Measurements from ENCODE around the gene AQP12B. TPM values are rescaled to one million over a fixed set of nuclear protein-coding genes. Genes with fewer than 3 reads are reported as not detected.
A peak's percentile ranks its signal among the peaks of the same experiment; 100 is the strongest.

AQP12B gene
- total and polyA plus RNA-seq, 5 donors = not detected

DNA sequence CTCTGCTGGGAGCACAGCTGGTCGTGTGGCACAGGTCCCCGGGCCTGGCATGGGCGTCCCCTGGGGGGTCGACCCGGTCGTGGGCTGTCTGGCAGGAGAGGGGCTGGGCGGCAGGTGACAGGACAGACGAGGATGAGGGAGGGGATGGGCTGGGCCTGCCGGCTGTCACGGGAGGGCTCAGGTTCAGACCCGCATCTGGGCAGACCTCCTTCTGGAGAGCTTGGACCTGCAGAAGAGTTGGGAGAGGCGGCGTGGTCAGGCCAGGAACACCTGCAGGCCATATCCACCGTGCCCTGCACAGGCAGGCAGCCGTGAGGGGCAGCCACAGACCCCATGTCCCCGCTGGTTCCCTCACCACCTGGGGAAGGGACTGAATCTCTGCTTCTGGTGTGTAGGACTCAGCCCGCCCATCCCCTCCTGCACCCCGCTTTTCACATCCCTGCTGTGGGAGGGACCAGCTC is 34.5 kb upstream of the AQP12B start:
- Histone ChIP-seq H3K4me1 (ENCODE audit: control insufficient read depth, insufficient read depth, low read length) (no peaks in the 10 kb centered on the region), H3K4me3 (ENCODE audit: low read length) (no peak overlapping the region), H3K9me3 (ENCODE audit: control insufficient read depth, low read length) (no peaks in the 10 kb centered on the region), H3K27me3 (ENCODE audit: control insufficient read depth, insufficient read depth) (no peaks in the 10 kb centered on the region), H3K27ac (ENCODE audit: low read length) (no peak overlapping the region)
- ATAC-seq (no peak), DNase-seq (peak in 2 of 3 donors; percentile 25 to 47)
- intact Hi-C loops (cut with DNase I) = no loop called here
- WGBS = 80% methylated on average over 18 of the region's 18 CpGs

DNA sequence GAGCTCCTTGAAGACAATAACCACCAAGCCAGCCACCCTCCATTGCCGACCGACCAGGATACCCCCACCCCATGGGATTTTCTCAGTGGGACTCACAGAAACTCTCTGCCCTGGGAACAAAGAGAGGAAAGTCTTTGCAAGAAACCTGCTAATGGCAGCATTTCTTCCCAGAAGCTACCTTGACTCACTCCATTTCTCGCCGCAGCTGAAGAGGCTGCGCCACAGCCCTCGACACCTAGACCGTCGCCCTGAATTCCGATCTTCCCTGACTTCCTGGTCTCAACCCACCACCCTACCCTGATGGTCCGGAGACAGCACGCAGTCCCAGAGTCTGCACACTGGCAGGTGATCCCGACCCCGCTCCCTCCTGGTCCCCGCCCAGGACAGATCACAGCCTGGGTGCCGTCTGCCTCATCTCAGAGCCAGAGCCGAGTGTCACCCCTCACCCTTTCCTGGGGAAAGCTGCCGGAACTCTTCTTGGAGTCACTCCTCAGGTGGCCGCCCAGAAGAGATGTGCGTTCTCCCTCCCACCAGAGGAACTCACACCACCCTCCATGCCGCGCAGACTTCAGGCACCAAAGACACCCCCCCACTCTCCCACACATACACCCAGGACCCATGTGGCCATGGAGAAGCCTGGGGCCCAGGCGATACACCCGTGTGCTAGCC is 33.6 kb upstream of the AQP12B start:
- H3K9me3 ChIP-seq (ENCODE audit: control insufficient read depth, low read length) = no peaks in the 10 kb centered on the region
- DNase-seq (peak in 1 of 3 donors; percentile 27), ATAC-seq (no peak)
- intact Hi-C loops (cut with DNase I) = no loop called here
- H3K4me1 ChIP-seq (ENCODE audit: control insufficient read depth, insufficient read depth, low read length) = no peaks in the 10 kb centered on the region
- H3K27me3 ChIP-seq (ENCODE audit: control insufficient read depth, insufficient read depth) = no peaks in the 10 kb centered on the region
- WGBS = 89% methylated on average over 23 of the region's 23 CpGs
- H3K4me3 ChIP-seq (ENCODE audit: low read length) = no peak overlapping the region
- no peak overlapping the region for H3K27ac ChIP-seq (ENCODE audit: low read length)

DNA sequence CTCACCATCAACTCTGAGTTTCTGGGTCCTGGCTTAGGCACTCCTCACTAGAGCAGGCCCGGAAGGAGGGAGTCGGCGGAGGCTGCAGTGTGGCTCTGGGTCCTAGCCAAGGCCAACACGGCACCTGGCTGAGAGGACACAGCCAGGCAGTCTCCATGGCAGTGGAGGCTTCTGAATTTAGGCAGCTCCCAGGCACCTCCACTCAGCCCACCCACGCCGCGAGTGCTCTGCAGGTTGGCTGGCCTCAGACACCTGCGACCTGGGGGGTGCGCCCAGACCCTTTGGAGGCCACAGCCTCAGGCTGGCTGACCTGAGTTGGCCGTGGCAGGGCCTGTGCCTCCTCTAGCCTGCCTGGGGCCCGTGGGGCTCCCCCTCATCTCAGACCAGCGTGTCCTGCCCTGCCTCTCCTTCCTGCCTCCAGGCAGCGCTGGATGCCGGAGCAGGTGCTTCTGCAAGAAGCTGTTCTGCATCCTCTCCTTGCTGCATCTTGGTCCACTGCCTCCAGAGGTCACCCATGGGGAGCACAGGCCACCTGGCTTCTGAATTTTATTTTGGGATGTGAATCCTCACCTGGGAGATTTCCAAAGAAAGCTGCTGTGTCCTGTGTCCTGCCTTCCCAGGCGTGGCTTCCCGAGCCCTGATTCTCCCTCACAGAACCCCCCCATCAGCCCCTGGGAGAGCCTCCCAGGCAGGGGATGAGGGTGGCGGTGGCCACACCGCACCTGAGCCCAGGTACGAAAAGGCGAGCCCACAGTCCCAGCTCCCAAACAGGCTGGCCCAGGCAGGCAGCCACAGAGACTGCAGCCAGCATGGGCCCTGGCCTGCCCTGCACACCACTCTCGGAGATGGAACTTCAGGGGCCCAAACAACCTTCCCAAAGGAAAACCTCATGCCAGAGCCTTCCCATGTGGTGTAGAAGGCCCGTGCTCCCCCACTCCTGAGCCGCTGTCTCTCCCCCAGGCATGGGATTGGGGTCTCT is 32.4 kb upstream of the AQP12B start:
- Histone ChIP-seq H3K4me3 (ENCODE audit: low read length) (no peak overlapping the region), H3K4me1 (ENCODE audit: control insufficient read depth, insufficient read depth, low read length) (no peaks in the 10 kb centered on the region), H3K27ac (ENCODE audit: low read length) (no peak overlapping the region), H3K27me3 (ENCODE audit: control insufficient read depth, insufficient read depth) (no peaks in the 10 kb centered on the region), H3K9me3 (ENCODE audit: control insufficient read depth, low read length) (no peaks in the 10 kb centered on the region)
- intact Hi-C loops (cut with DNase I) = no loop called here
- ATAC-seq = no peak
- WGBS = 67% methylated on average over 23 of the region's 23 CpGs
- peak in 2 of 3 donors; percentile 46 to 49 for DNase-seq

DNA sequence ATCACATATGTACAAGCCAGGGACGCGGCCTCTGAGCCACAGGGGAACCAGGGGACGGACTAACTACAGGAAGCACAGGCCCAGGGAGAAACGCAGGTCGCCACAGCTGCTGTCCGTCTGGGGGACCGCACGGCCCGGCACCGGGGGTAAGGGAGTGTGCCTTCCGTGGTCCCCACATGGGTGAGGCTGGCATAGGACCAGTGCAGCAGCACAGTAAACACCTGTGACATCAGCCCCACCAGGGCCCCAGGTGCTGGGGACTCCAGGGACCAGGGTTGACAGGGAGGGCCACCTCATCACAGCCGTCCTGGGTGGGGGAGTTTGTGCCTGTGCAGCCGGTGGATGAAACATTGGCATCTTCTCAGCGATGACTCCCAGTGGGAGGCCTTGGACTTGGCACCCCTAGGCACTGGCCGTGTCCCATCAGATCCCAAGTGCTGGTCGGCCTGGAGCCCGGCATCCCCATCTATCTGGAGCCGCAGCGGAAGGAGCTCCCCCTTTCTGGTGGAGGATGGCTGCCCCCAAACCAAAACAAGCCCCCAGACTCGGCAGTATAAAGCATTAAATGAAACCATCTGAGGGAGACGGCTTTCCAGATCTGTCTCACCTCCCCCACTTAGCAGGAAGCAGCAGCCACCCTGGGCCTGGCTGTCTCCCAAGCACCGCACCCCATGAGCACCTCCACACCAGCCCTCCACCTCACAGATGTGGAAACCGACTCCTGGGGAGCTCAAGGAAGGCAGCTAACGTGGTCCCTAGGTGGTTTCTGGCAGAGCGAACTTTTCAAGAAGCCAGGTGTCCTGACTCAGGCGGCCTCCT is 31.5 kb upstream of the AQP12B start:
- Histone ChIP-seq H3K4me3 (ENCODE audit: low read length) (no peak overlapping the region), H3K27ac (ENCODE audit: low read length) (no peak overlapping the region), H3K9me3 (ENCODE audit: control insufficient read depth, low read length) (no peaks in the 10 kb centered on the region), H3K27me3 (ENCODE audit: control insufficient read depth, insufficient read depth) (no peaks in the 10 kb centered on the region), H3K4me1 (ENCODE audit: control insufficient read depth, insufficient read depth, low read length) (no peaks in the 10 kb centered on the region)
- intact Hi-C loops (cut with DNase I) = no loop called here
- 67% methylated on average over 26 of the region's 26 CpGs for WGBS
- ATAC-seq (peak in 1 of 2 donors; percentile 6), DNase-seq (peak in 2 of 3 donors; percentile 37 to 52)

DNA sequence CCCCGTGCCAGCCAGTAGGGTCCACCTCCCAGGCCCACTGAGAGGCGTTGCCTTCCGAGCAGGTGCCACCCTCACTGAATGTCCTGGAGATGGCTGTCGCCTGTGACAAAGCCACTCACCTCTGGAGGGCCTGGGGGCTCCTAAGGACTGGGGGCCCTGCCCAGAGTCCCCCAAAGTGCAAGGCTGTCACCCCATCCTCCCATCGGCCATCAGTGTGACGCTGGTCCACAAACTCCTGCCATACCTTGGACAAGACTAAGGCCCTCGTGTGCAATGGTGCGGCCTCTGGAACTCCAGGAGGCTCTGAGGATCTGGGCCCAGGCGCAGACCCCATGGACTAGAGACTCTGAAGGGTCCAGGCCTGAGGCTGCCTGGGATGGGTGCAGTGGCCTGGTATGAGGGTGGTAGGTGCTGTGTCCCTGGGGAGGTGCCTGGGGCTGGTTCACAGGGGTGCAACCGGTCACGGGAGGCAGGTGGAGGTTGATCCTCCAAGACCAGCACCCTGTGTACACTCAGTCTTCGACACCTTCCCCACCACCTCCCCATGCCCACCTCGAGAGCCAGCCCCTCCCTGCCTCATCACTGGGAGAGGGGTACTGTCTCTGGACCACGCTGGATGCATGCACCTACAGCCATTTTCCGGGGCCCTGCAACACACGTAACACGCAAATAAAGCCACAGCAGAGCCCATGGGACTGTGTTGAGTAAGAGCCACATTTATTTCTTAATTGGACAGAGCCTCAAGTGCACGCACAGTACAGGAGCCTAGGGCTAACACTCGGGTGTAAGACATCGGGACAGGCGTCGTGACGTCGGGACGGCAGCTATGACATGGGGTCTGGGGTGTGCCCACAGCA is 30.6 kb upstream of the AQP12B start:
- no peaks in the 10 kb centered on the region for H3K4me1 ChIP-seq (ENCODE audit: control insufficient read depth, insufficient read depth, low read length)
- H3K27me3 ChIP-seq (ENCODE audit: control insufficient read depth, insufficient read depth) = no peaks in the 10 kb centered on the region
- WGBS = 82% methylated on average over 25 of the region's 25 CpGs
- H3K4me3 ChIP-seq (ENCODE audit: low read length) = no peak overlapping the region
- peak in 1 of 2 donors; percentile 14 for ATAC-seq
- peak in 2 of 3 donors; percentile 36 to 50 for DNase-seq
- H3K27ac ChIP-seq (ENCODE audit: low read length) = no peak overlapping the region
- intact Hi-C loops (cut with DNase I) = no loop called here
- H3K9me3 ChIP-seq (ENCODE audit: control insufficient read depth, low read length) = no peaks in the 10 kb centered on the region

DNA sequence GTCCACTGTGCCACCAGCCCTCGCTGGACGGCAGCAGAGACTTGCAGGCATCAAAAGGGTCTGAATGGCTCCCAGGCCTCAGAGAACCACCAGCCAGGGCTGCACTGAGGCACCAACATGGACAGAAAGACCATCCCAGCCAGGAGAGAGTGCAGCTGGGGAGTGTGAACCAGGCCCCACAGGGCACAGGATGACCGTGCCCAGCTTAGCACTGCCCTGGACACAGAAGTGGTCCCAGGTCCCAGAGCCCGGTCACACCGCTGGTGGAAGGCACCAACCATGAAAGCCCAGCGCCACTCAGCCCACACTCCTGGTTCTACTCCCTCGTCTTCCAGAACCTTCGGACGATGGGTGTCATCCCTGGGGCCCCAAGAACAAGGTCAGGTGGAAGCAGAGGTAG is 29.4 kb upstream of the AQP12B start:
- Histone ChIP-seq H3K27me3 (ENCODE audit: control insufficient read depth, insufficient read depth) (no peaks in the 10 kb centered on the region), H3K27ac (ENCODE audit: low read length) (no peak overlapping the region), H3K4me1 (ENCODE audit: control insufficient read depth, insufficient read depth, low read length) (no peaks in the 10 kb centered on the region), H3K9me3 (ENCODE audit: control insufficient read depth, low read length) (no peaks in the 10 kb centered on the region), H3K4me3 (ENCODE audit: low read length) (no peak overlapping the region)
- intact Hi-C loops (cut with DNase I) = no loop called here
- ATAC-seq = no peak
- 88% methylated on average over 9 of the region's 9 CpGs for WGBS
- DNase-seq = peak in 1 of 3 donors; percentile 25

DNA sequence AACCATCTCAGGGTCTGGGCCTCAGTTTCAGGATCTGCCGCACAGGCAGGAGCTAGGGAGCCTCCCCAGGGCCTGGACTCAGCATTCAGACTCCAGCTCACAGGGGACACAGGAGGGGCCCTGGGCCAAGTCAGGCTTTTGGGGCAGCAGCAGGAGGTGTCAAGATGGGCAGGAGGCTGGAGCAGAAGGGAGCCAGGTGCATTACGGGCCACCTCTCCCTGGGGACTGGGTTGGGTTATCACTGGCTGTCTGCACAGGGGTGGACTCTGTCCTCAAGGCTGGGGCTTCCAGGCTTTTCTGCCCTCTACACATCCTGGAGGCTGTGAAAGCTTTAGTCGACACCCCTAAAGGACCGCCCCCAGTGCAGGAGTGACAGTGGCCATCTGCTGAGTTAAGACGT is 29.0 kb upstream of the AQP12B start:
- Histone ChIP-seq H3K4me3 (ENCODE audit: low read length) (no peak overlapping the region), H3K4me1 (ENCODE audit: control insufficient read depth, insufficient read depth, low read length) (no peaks in the 10 kb centered on the region), H3K27me3 (ENCODE audit: control insufficient read depth, insufficient read depth) (no peaks in the 10 kb centered on the region), H3K27ac (ENCODE audit: low read length) (no peak overlapping the region), H3K9me3 (ENCODE audit: control insufficient read depth, low read length) (no peaks in the 10 kb centered on the region)
- intact Hi-C loops (cut with DNase I) = no loop called here
- DNase-seq = peak in 2 of 3 donors; percentile 24 to 27
- 64% methylated on average over 5 of the region's 5 CpGs for WGBS
- ATAC-seq = no peak

DNA sequence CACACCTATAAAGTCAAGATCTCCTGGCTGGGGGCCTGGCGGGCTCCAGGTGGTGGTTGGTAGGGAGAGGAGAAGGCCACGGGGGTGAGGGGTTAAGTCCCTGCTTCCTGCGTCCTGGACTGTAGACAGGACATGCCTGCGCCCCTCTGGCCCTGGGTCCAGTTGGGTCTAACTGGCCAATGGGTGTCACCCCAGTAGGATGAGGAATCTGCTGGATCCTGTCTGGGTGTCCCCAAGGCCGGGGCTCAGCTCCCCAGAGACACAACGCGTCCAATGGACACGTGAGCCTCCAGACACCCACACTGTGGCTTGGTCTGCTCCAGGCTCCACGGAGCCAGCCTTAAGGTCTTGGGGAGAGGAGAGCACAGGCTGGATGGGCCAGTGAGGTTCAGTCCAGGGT is 28.6 kb upstream of the AQP12B start:
- intact Hi-C loops (cut with DNase I) = no loop called here
- no peak overlapping the region for H3K4me3 ChIP-seq (ENCODE audit: low read length)
- ATAC-seq (no peak), DNase-seq (peak in 2 of 3 donors; percentile 19 to 28)
- no peaks in the 10 kb centered on the region for H3K9me3 ChIP-seq (ENCODE audit: control insufficient read depth, low read length)
- WGBS = 82% methylated on average over 9 of the region's 9 CpGs
- no peak overlapping the region for H3K27ac ChIP-seq (ENCODE audit: low read length)
- H3K4me1 ChIP-seq (ENCODE audit: control insufficient read depth, insufficient read depth, low read length) = no peaks in the 10 kb centered on the region
- no peaks in the 10 kb centered on the region for H3K27me3 ChIP-seq (ENCODE audit: control insufficient read depth, insufficient read depth)

DNA sequence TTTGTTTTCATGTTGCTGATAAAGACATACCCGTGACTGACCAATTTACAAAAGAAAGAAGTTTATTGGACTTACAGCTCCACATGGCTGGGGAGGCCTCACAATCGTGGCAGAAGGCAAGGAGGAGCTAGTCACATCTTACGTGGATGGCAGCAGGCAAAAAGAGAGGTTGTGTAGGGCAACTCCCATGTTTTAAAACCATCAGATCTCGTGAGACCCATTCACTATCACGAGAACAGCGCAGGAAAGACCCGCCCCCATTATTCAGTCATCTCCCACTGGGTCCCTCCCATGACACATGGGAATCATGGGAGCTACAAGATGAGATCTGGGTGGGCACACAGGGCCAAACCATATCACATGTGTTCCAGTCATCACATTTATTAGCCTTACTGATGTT is 25.8 kb upstream of the AQP12B start:
- H3K4me3 ChIP-seq (ENCODE audit: low read length) = no peak overlapping the region
- ATAC-seq = no peak
- H3K27me3 ChIP-seq (ENCODE audit: control insufficient read depth, insufficient read depth) = no peaks in the 10 kb centered on the region
- intact Hi-C loops (cut with DNase I) = loop anchor here in 3 of 4 donors (10.0 kb wide), 1 partner anchor 194 kb away; no protein-coding TSS in a partner anchor
- H3K4me1 ChIP-seq (ENCODE audit: control insufficient read depth, insufficient read depth, low read length) = no peaks in the 10 kb centered on the region
- H3K9me3 ChIP-seq (ENCODE audit: control insufficient read depth, low read length) = no peaks in the 10 kb centered on the region
- no peak for DNase-seq
- no peak overlapping the region for H3K27ac ChIP-seq (ENCODE audit: low read length)
- WGBS = 64% methylated on average over 7 of the region's 7 CpGs

DNA sequence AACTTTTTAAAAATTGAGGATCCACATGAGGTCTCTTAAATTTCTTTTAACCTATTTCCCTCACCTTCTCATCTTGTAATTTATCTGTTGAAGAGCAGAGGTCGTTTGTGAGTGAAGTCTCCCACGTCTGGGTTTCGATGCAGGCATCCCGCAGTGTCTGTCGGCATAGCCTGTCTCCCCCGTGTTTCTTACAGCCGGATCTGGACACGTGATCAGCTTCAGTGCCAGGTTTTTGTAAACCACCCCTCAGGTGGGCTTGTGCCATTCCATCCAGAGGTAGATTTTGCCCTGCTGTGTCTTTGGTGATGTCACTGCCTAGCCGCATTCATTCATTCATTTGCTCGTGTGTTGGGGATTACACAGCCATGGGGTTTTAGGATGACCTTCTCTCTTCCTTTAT is 25.1 kb upstream of the AQP12B start:
- DNase-seq = no peak
- no peaks in the 10 kb centered on the region for H3K4me1 ChIP-seq (ENCODE audit: control insufficient read depth, insufficient read depth, low read length)
- H3K27ac ChIP-seq (ENCODE audit: low read length) = no peak overlapping the region
- intact Hi-C loops (cut with DNase I) = loop anchor here in 3 of 4 donors (10.0 kb wide), 1 partner anchor 193 kb away; no protein-coding TSS in a partner anchor
- no peak overlapping the region for H3K4me3 ChIP-seq (ENCODE audit: low read length)
- WGBS = 59% methylated on average over 10 of the region's 10 CpGs
- no peaks in the 10 kb centered on the region for H3K9me3 ChIP-seq (ENCODE audit: control insufficient read depth, low read length)
- no peaks in the 10 kb centered on the region for H3K27me3 ChIP-seq (ENCODE audit: control insufficient read depth, insufficient read depth)
- no peak for ATAC-seq

Data from right cardiac atrium (tissue), 5 donors.